ENCODE results near the gene LENG1.

LENG1 gene

DNA sequence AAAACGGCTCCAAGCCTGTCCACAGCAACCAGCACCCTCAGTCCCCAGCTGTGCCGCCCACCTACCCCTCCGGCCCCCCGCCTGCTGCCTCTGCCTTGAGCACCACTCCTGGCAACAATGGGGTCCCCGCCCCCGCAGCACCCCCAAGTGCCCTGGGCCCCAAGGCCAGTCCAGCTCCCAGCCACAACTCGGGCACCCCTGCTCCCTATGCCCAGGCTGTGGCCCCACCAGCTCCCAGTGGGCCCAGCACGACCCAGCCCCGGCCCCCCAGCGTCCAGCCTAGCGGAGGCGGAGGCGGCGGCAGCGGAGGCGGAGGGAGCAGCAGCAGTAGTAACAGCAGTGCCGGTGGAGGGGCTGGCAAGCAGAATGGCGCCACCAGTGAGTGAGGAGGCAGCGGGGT, 11.4 kb downstream of the LENG1 start:
- H3K14ac ChIP-seq (ENCODE audit: low read length) = no peak overlapping the region
- no peak for DNase-seq
- no peak overlapping the region for H2BK120ac ChIP-seq (ENCODE audit: insufficient read depth, low read length, poor library complexity)
- no peak overlapping the region for H4K8ac ChIP-seq (ENCODE audit: low read depth, low read length)
- H3K79me2 ChIP-seq (ENCODE audit: control insufficient read depth, insufficient read depth, low read length, poor library complexity) = no peaks in the 10 kb centered on the region
- no peak overlapping the region for H3K4me3 ChIP-seq (ENCODE audit: low read depth, low read length)
- H4K91ac ChIP-seq (ENCODE audit: low read depth, low read length) = no peak overlapping the region
- no peak overlapping the region for H2BK5ac ChIP-seq (ENCODE audit: low read depth, low read length, poor library complexity)
- no peak overlapping the region for H2BK12ac ChIP-seq (ENCODE audit: low read length)
- peaks cover 96 to 98% of the 10 kb centered on the region in 2 experiments for H3K36me3 ChIP-seq (ENCODE audit: control insufficient read depth in 1 of 2, insufficient read depth in 2 of 2, low read length in 2 of 2)
- no peak overlapping the region for H2AFZ ChIP-seq (ENCODE audit: insufficient read depth, low read length, poor library complexity)
- no peaks in the 10 kb centered on the region for H3K27me3 ChIP-seq (ENCODE audit: insufficient read depth, low read length)
- peaks cover 1% of the 10 kb centered on the region for H3K9me3 ChIP-seq (ENCODE audit: insufficient read depth, low read depth, low read length)
- H3K4me2 ChIP-seq (ENCODE audit: low read length) = no peak overlapping the region
- H3K23ac ChIP-seq (ENCODE audit: low read length) = no peak overlapping the region
- no peak overlapping the region for H3K4ac ChIP-seq (ENCODE audit: low read depth, low read length)
- no peak overlapping the region for H3K9ac ChIP-seq (ENCODE audit: low read length)
- no peak overlapping the region for H2AK5ac ChIP-seq (ENCODE audit: low read length)
- H3K79me1 ChIP-seq (ENCODE audit: low read length) = no peaks in the 10 kb centered on the region
- no peak overlapping the region for H3K27ac ChIP-seq (ENCODE audit: low read depth, low read length)
- H3K18ac ChIP-seq (ENCODE audit: low read length) = no peak overlapping the region
- no peak overlapping the region for H4K12ac ChIP-seq (ENCODE audit: low read depth, low read length)
- no CpG with 5 or more reads among the region's 19 CpGs for WGBS (ENCODE audit: extremely low coverage, insufficient coverage, insufficient read length)
- no peaks in the 10 kb centered on the region for H3K4me1 ChIP-seq (ENCODE audit: control insufficient read depth in 1 of 2, insufficient read depth in 2 of 2, low read length in 2 of 2)

DNA sequence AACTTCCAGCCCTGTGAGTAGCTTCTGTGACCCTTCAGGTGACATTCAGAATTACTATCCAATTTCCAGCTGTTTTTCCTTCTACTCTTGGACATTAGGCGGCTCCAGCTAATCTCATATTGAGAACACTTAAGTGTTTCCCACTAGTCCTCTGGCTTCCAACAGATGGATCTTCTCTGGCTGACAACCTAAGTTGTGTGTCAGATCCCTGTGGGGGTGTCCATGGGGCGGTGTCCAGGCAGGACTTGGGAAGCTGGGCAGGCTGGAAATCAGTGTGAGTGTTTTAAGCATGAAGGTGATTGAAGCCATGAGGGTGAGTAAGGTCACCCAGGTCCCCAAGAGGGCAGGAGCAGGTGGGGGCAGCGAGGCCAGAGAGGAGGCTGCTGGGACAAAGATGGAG, 11.8 kb downstream of the LENG1 start:
- H3K4me2 ChIP-seq (ENCODE audit: low read length) = no peak overlapping the region
- WGBS (ENCODE audit: extremely low coverage, insufficient coverage, insufficient read length) = no CpG with 5 or more reads among the region's 3 CpGs
- H3K4ac ChIP-seq (ENCODE audit: low read depth, low read length) = no peak overlapping the region

DNA sequence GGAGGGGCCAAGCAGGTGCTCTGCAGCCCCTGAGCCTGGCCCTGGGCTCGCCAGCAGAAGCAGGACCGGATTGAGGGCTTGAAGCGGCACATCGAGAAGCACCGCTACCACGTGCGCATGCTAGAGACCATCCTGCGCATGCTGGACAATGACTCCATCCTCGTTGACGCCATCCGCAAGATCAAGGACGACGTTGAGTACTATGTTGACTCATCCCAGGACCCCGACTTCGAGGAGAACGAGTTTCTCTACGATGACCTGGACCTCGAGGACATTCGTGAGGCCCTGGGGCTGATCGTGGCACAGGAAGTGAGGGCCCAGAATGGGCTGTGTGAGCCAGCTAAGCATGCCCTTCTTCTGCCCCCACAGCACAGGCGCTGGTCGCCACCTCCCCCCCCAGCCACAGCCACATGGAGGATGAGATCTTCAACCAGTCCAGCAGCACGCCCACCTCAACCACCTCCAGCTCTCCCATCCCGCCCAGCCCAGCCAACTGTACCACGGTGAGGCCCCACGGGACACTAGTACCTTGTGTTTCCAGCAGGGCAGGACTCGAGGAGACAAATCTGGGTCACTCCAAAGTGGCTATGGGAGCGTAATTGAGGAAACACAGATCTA, 13.9 kb downstream of the LENG1 start:
- Histone ChIP-seq H3K9me3 (ENCODE audit: insufficient read depth, low read depth, low read length) (no peaks in the 10 kb centered on the region), H2BK12ac (ENCODE audit: low read length) (no peak overlapping the region), H3K14ac (ENCODE audit: low read length) (no peak overlapping the region), H4K8ac (ENCODE audit: low read depth, low read length) (no peak overlapping the region), H3K79me1 (ENCODE audit: low read length) (no peaks in the 10 kb centered on the region), H3K79me2 (ENCODE audit: control insufficient read depth, insufficient read depth, low read length, poor library complexity) (peaks cover under 1% of the 10 kb centered on the region), H3K36me3 (ENCODE audit: control insufficient read depth in 1 of 2, insufficient read depth in 2 of 2, low read length in 2 of 2) (peaks cover 91 to 92% of the 10 kb centered on the region in 2 experiments), H3K27ac (ENCODE audit: low read depth, low read length) (no peak overlapping the region), H2AFZ (ENCODE audit: insufficient read depth, low read length, poor library complexity) (no peak overlapping the region), H2BK5ac (ENCODE audit: low read depth, low read length, poor library complexity) (no peak overlapping the region), H3K9ac (ENCODE audit: low read length) (no peak overlapping the region), H3K23ac (ENCODE audit: low read length) (no peak overlapping the region), H3K4me2 (ENCODE audit: low read length) (no peak overlapping the region), H4K12ac (ENCODE audit: low read depth, low read length) (peak overlapping the region; percentile 27), H3K18ac (ENCODE audit: low read length) (no peak overlapping the region), H2AK5ac (ENCODE audit: low read length) (no peak overlapping the region), H3K4me1 (ENCODE audit: control insufficient read depth in 1 of 2, insufficient read depth in 2 of 2, low read length in 2 of 2) (no peaks in the 10 kb centered on the region), H2BK120ac (ENCODE audit: insufficient read depth, low read length, poor library complexity) (no peak overlapping the region), H3K4me3 (ENCODE audit: low read depth, low read length) (no peak overlapping the region), H3K4ac (ENCODE audit: low read depth, low read length) (no peak overlapping the region), H4K91ac (ENCODE audit: low read depth, low read length) (no peak overlapping the region), H3K27me3 (ENCODE audit: insufficient read depth, low read length) (no peaks in the 10 kb centered on the region)
- DNase-seq = no peak
- WGBS (ENCODE audit: extremely low coverage, insufficient coverage, insufficient read length) = no CpG with 5 or more reads among the region's 28 CpGs

More for the DNA sequence above, 11.8 kb downstream of the LENG1 start:
- Histone ChIP-seq H3K9me3 (ENCODE audit: insufficient read depth, low read depth, low read length) (peaks cover 1% of the 10 kb centered on the region), H4K8ac (ENCODE audit: low read depth, low read length) (no peak overlapping the region), H3K14ac (ENCODE audit: low read length) (no peak overlapping the region), H3K9ac (ENCODE audit: low read length) (no peak overlapping the region), H2AFZ (ENCODE audit: insufficient read depth, low read length, poor library complexity) (no peak overlapping the region), H3K27ac (ENCODE audit: low read depth, low read length) (no peak overlapping the region), H3K79me2 (ENCODE audit: control insufficient read depth, insufficient read depth, low read length, poor library complexity) (no peaks in the 10 kb centered on the region), H3K36me3 (ENCODE audit: control insufficient read depth in 1 of 2, insufficient read depth in 2 of 2, low read length in 2 of 2) (peaks cover 96 to 98% of the 10 kb centered on the region in 2 experiments), H3K18ac (ENCODE audit: low read length) (no peak overlapping the region), H2BK120ac (ENCODE audit: insufficient read depth, low read length, poor library complexity) (no peak overlapping the region), H4K12ac (ENCODE audit: low read depth, low read length) (no peak overlapping the region), H2BK12ac (ENCODE audit: low read length) (no peak overlapping the region), H2BK5ac (ENCODE audit: low read depth, low read length, poor library complexity) (no peak overlapping the region), H3K4me3 (ENCODE audit: low read depth, low read length) (no peak overlapping the region), H3K27me3 (ENCODE audit: insufficient read depth, low read length) (no peaks in the 10 kb centered on the region), H4K91ac (ENCODE audit: low read depth, low read length) (no peak overlapping the region), H3K23ac (ENCODE audit: low read length) (no peak overlapping the region), H3K4me1 (ENCODE audit: control insufficient read depth in 1 of 2, insufficient read depth in 2 of 2, low read length in 2 of 2) (no peaks in the 10 kb centered on the region), H2AK5ac (ENCODE audit: low read length) (no peak overlapping the region), H3K79me1 (ENCODE audit: low read length) (no peaks in the 10 kb centered on the region)
- DNase-seq = no peak

DNA sequence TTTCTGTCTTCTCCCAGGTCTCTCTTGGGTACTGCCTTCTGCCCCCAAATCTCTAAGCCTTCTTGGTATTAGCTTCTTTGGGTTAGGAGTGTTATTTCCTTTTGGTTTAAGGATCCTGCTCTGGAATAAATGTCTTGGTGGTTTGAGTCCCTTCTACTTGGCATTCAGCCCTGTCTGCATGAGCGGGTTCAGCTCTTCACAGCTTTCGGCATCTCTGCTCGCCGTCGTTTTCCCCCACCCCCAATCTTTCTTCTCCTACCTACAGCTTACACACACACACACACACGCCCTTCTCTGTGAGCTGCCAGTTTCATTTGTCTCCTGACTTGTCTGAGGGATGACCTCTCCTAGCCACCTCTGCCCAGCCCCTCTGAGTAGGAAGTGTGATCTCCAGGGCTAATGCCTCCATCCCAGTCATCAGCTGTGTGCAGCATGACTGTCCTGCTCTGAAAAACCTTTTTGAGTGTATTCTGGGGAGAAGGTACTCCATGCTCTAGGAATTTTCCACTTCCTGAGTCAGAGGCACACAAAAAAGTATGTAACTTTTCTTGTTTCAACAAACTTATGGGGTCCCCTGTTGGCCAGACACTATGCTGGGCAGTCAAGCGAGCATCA, 17.2 kb downstream of the LENG1 start:
- Histone ChIP-seq H3K4me2 (ENCODE audit: low read length) (no peak overlapping the region), H2BK120ac (ENCODE audit: insufficient read depth, low read length, poor library complexity) (no peak overlapping the region), H3K79me1 (ENCODE audit: low read length) (peaks cover 7% of the 10 kb centered on the region), H4K8ac (ENCODE audit: low read depth, low read length) (no peak overlapping the region), H3K9me3 (ENCODE audit: insufficient read depth, low read depth, low read length) (no peaks in the 10 kb centered on the region), H3K23ac (ENCODE audit: low read length) (no peak overlapping the region), H3K18ac (ENCODE audit: low read length) (no peak overlapping the region), H2BK12ac (ENCODE audit: low read length) (no peak overlapping the region), H3K27ac (ENCODE audit: low read depth, low read length) (no peak overlapping the region), H3K4ac (ENCODE audit: low read depth, low read length) (no peak overlapping the region), H3K4me1 (ENCODE audit: control insufficient read depth in 1 of 2, insufficient read depth in 2 of 2, low read length in 2 of 2) (peaks cover 6 to 10% of the 10 kb centered on the region in 2 experiments), H3K79me2 (ENCODE audit: control insufficient read depth, insufficient read depth, low read length, poor library complexity) (peaks cover 31% of the 10 kb centered on the region), H4K12ac (ENCODE audit: low read depth, low read length) (no peak overlapping the region), H3K9ac (ENCODE audit: low read length) (no peak overlapping the region), H3K4me3 (ENCODE audit: low read depth, low read length) (no peak overlapping the region), H3K27me3 (ENCODE audit: insufficient read depth, low read length) (no peaks in the 10 kb centered on the region), H2BK5ac (ENCODE audit: low read depth, low read length, poor library complexity) (no peak overlapping the region), H3K14ac (ENCODE audit: low read length) (no peak overlapping the region), H2AFZ (ENCODE audit: insufficient read depth, low read length, poor library complexity) (no peak overlapping the region), H4K91ac (ENCODE audit: low read depth, low read length) (no peak overlapping the region), H3K36me3 (ENCODE audit: control insufficient read depth in 1 of 2, insufficient read depth in 2 of 2, low read length in 2 of 2) (peaks cover 74 to 81% of the 10 kb centered on the region in 2 experiments), H2AK5ac (ENCODE audit: low read length) (no peak overlapping the region)
- DNase-seq = no peak
- WGBS (ENCODE audit: extremely low coverage, insufficient coverage, insufficient read length) = 100% methylated on average over 3 of the region's 7 CpGs
